ENCODE data around the gene PSMD4.
"Not testable (repeated sequence)": the region's sequence is repeated elsewhere in the genome, so short reads cannot be mapped to it uniquely, and the experiment has no call there.

Gene PSMD4

GRCh38 chr1:151254217-151255213 is at the start of gene PSMD4:
PSMD4 (plus strand) TSS chr1:151254734; CDS start chr1:151254783, 49 bp downstream.
- H3K4me3 ChIP-seq (ENCODE audit: low read depth, low read length): peak within 1 kb of the TSS; percentile 93
- no peaks in the 10 kb centered on the region for H3K4me1 ChIP-seq (ENCODE audit: control insufficient read depth, insufficient read depth, low read length)
- peak within 1 kb of the TSS; percentile 96 for H3K9ac ChIP-seq (ENCODE audit: low read depth, low read length)
- no peaks in the 10 kb centered on the region for H3K27me3 ChIP-seq (ENCODE audit: control insufficient read depth, insufficient read depth, low read length)
- H3K9me3 ChIP-seq (ENCODE audit: control insufficient read depth, insufficient read depth, low read length): no peaks in the 10 kb centered on the region
- H3K36me3 ChIP-seq (ENCODE audit: control insufficient read depth, insufficient read depth, low read length): peaks cover 2% of the 10 kb centered on the region

- not testable (repeated sequence) for H3K4me3 ChIP-seq (ENCODE audit: low read depth, low read length); H3K9me3 ChIP-seq (ENCODE audit: control insufficient read depth, insufficient read depth, low read length); H3K27me3 ChIP-seq (ENCODE audit: control insufficient read depth, insufficient read depth, low read length); H3K4me1 ChIP-seq (ENCODE audit: control insufficient read depth, insufficient read depth, low read length); H3K9ac ChIP-seq (ENCODE audit: low read depth, low read length)
- H3K36me3 ChIP-seq (ENCODE audit: control insufficient read depth, insufficient read depth, low read length): peaks cover 18% of the 10 kb centered on the region
These were observed 49.1 kb upstream of the PSMD4 start for GRCh38 chr1:151205381-151205965.

GRCh38 chr1:151210830-151211229 is 43.7 kb upstream of the PSMD4 start:
- Histone ChIP-seq H3K4me1 (ENCODE audit: control insufficient read depth, insufficient read depth, low read length) (no peaks in the 10 kb centered on the region), H3K27me3 (ENCODE audit: control insufficient read depth, insufficient read depth, low read length) (no peaks in the 10 kb centered on the region), H3K9ac (ENCODE audit: low read depth, low read length) (no peak overlapping the region), H3K9me3 (ENCODE audit: control insufficient read depth, insufficient read depth, low read length) (no peaks in the 10 kb centered on the region), H3K36me3 (ENCODE audit: control insufficient read depth, insufficient read depth, low read length) (peaks cover 10% of the 10 kb centered on the region), H3K4me3 (ENCODE audit: low read depth, low read length) (no peak overlapping the region)

GRCh38 chr1:151211972-151212705 is 42.4 kb upstream of the PSMD4 start:
- no peak overlapping the region for H3K4me3 ChIP-seq (ENCODE audit: low read depth, low read length)
- no peaks in the 10 kb centered on the region for H3K27me3 ChIP-seq (ENCODE audit: control insufficient read depth, insufficient read depth, low read length)
- H3K9ac ChIP-seq (ENCODE audit: low read depth, low read length): no peak overlapping the region
- H3K4me1 ChIP-seq (ENCODE audit: control insufficient read depth, insufficient read depth, low read length): no peaks in the 10 kb centered on the region
- peaks cover 5% of the 10 kb centered on the region for H3K36me3 ChIP-seq (ENCODE audit: control insufficient read depth, insufficient read depth, low read length)
- H3K9me3 ChIP-seq (ENCODE audit: control insufficient read depth, insufficient read depth, low read length): no peaks in the 10 kb centered on the region

- peaks cover 5% of the 10 kb centered on the region for H3K36me3 ChIP-seq (ENCODE audit: control insufficient read depth, insufficient read depth, low read length)
These were observed 41.0 kb upstream of the PSMD4 start for GRCh38 chr1:151213560-151213959.

GRCh38 chr1:151221616-151222015 is 32.9 kb upstream of the PSMD4 start:
- Histone ChIP-seq H3K4me1 (ENCODE audit: control insufficient read depth, insufficient read depth, low read length) (no peaks in the 10 kb centered on the region), H3K36me3 (ENCODE audit: control insufficient read depth, insufficient read depth, low read length) (peaks cover 10% of the 10 kb centered on the region), H3K9ac (ENCODE audit: low read depth, low read length) (no peak overlapping the region), H3K4me3 (ENCODE audit: low read depth, low read length) (no peak overlapping the region), H3K27me3 (ENCODE audit: control insufficient read depth, insufficient read depth, low read length) (no peaks in the 10 kb centered on the region), H3K9me3 (ENCODE audit: control insufficient read depth, insufficient read depth, low read length) (no peaks in the 10 kb centered on the region)

More at GRCh38 chr1:151213560-151213959, 41.0 kb upstream of the PSMD4 start:
- no peaks in the 10 kb centered on the region for H3K27me3 ChIP-seq (ENCODE audit: control insufficient read depth, insufficient read depth, low read length)
- no peaks in the 10 kb centered on the region for H3K4me1 ChIP-seq (ENCODE audit: control insufficient read depth, insufficient read depth, low read length)
- no peaks in the 10 kb centered on the region for H3K9me3 ChIP-seq (ENCODE audit: control insufficient read depth, insufficient read depth, low read length)
- H3K9ac ChIP-seq (ENCODE audit: low read depth, low read length): no peak overlapping the region
- H3K4me3 ChIP-seq (ENCODE audit: low read depth, low read length): no peak overlapping the region

GRCh38 chr1:151222130-151222529 is 32.4 kb upstream of the PSMD4 start:
- Histone ChIP-seq H3K9ac (ENCODE audit: low read depth, low read length) (no peak overlapping the region), H3K4me3 (ENCODE audit: low read depth, low read length) (no peak overlapping the region), H3K36me3 (ENCODE audit: control insufficient read depth, insufficient read depth, low read length) (peaks cover 10% of the 10 kb centered on the region), H3K4me1 (ENCODE audit: control insufficient read depth, insufficient read depth, low read length) (no peaks in the 10 kb centered on the region), H3K27me3 (ENCODE audit: control insufficient read depth, insufficient read depth, low read length) (no peaks in the 10 kb centered on the region), H3K9me3 (ENCODE audit: control insufficient read depth, insufficient read depth, low read length) (no peaks in the 10 kb centered on the region)

- no peak overlapping the region for H3K9ac ChIP-seq (ENCODE audit: low read depth, low read length)
- no peak overlapping the region for H3K4me3 ChIP-seq (ENCODE audit: low read depth, low read length)
- peaks cover 65% of the 10 kb centered on the region for H3K36me3 ChIP-seq (ENCODE audit: control insufficient read depth, insufficient read depth, low read length)
- H3K9me3 ChIP-seq (ENCODE audit: control insufficient read depth, insufficient read depth, low read length): no peaks in the 10 kb centered on the region
- no peaks in the 10 kb centered on the region for H3K4me1 ChIP-seq (ENCODE audit: control insufficient read depth, insufficient read depth, low read length)
- no peaks in the 10 kb centered on the region for H3K27me3 ChIP-seq (ENCODE audit: control insufficient read depth, insufficient read depth, low read length)
These were observed 19.3 kb upstream of the PSMD4 start for GRCh38 chr1:151235235-151235634.

- Histone ChIP-seq H3K9ac (ENCODE audit: low read depth, low read length) (no peak overlapping the region), H3K9me3 (ENCODE audit: control insufficient read depth, insufficient read depth, low read length) (no peaks in the 10 kb centered on the region), H3K4me3 (ENCODE audit: low read depth, low read length) (no peak overlapping the region), H3K36me3 (ENCODE audit: control insufficient read depth, insufficient read depth, low read length) (peaks cover 67% of the 10 kb centered on the region), H3K4me1 (ENCODE audit: control insufficient read depth, insufficient read depth, low read length) (no peaks in the 10 kb centered on the region), H3K27me3 (ENCODE audit: control insufficient read depth, insufficient read depth, low read length) (no peaks in the 10 kb centered on the region)
These were observed 16.7 kb upstream of the PSMD4 start for GRCh38 chr1:151237678-151238466.

GRCh38 chr1:151238467-151238739 is 16.1 kb upstream of the PSMD4 start:
- Histone ChIP-seq H3K27me3 (ENCODE audit: control insufficient read depth, insufficient read depth, low read length) (no peaks in the 10 kb centered on the region), H3K4me1 (ENCODE audit: control insufficient read depth, insufficient read depth, low read length) (no peaks in the 10 kb centered on the region), H3K36me3 (ENCODE audit: control insufficient read depth, insufficient read depth, low read length) (peaks cover 72% of the 10 kb centered on the region), H3K9me3 (ENCODE audit: control insufficient read depth, insufficient read depth, low read length) (no peaks in the 10 kb centered on the region), H3K9ac (ENCODE audit: low read depth, low read length) (no peak overlapping the region), H3K4me3 (ENCODE audit: low read depth, low read length) (no peak overlapping the region)

GRCh38 chr1:151242442-151242841 is 12.1 kb upstream of the PSMD4 start:
- no peaks in the 10 kb centered on the region for H3K9me3 ChIP-seq (ENCODE audit: control insufficient read depth, insufficient read depth, low read length)
- H3K36me3 ChIP-seq (ENCODE audit: control insufficient read depth, insufficient read depth, low read length): peaks cover 57% of the 10 kb centered on the region
- no peaks in the 10 kb centered on the region for H3K4me1 ChIP-seq (ENCODE audit: control insufficient read depth, insufficient read depth, low read length)
- H3K9ac ChIP-seq (ENCODE audit: low read depth, low read length): no peak overlapping the region
- H3K4me3 ChIP-seq (ENCODE audit: low read depth, low read length): no peak overlapping the region
- H3K27me3 ChIP-seq (ENCODE audit: control insufficient read depth, insufficient read depth, low read length): no peaks in the 10 kb centered on the region
